HTR-8/SVneo (cell line): ENCODE data around the gene ZNF70.

Source experiments
- DNase-seq: peaks from one replicate; pipeline ENCODE4 v3.0.0; 2011; ENCODE audit warnings: low spot score, mixed read lengths; ENCODE audit not compliant: insufficient read length
- FAIRE-seq: peaks from 2 replicates; lab custom pipeline; 2011; peaks lifted over from hg19 to GRCh38; lab: Jason Lieb, UNC

Gene ZNF70

GRCh38 chr22:23780146-23780748 is 29.3 kb upstream of the ZNF70 start:
- DNase-seq, result no peak

GRCh38 chr22:23779731-23780130 is 28.8 kb upstream of the ZNF70 start:
- no peak for DNase-seq

More at GRCh38 chr22:23780146-23780748, 29.3 kb upstream of the ZNF70 start:
- no peak for FAIRE-seq

GRCh38 chr22:23779083-23779482 is 28.2 kb upstream of the ZNF70 start:
- DNase-seq, result no peak
- no peak for FAIRE-seq

More at GRCh38 chr22:23779731-23780130, 28.8 kb upstream of the ZNF70 start:
- no peak for FAIRE-seq

GRCh38 chr22:23778577-23778900 is 27.6 kb upstream of the ZNF70 start:
- DNase-seq (no peak), FAIRE-seq (no peak)

GRCh38 chr22:23777776-23778576 is 27.1 kb upstream of the ZNF70 start:
- DNase-seq (no peak), FAIRE-seq (no peak)

GRCh38 chr22:23775779-23776375 is 25.0 kb upstream of the ZNF70 start:
- DNase-seq, result no peak
- no peak for FAIRE-seq

GRCh38 chr22:23774922-23775436 is 24.1 kb upstream of the ZNF70 start:
- DNase-seq, result no peak
- FAIRE-seq, result no peak

- no peak for FAIRE-seq
- no peak for DNase-seq
Measured at GRCh38 chr22:23774114-23774921, 23.4 kb upstream of the ZNF70 start.

GRCh38 chr22:23773483-23774113 is 22.7 kb upstream of the ZNF70 start:
- FAIRE-seq, result no peak
- no peak for DNase-seq

- DNase-seq, result no peak
- no peak for FAIRE-seq
Measured at GRCh38 chr22:23772649-23773473, 21.9 kb upstream of the ZNF70 start, which contains the start of gene MMP11. MMP11 (plus strand) TSS chr22:23772849; CDS start chr22:23772871, 22 bp downstream.

- DNase-seq (no peak), FAIRE-seq (no peak)
Measured at GRCh38 chr22:23772315-23772648, 21.4 kb upstream of the ZNF70 start.

GRCh38 chr22:23769321-23769965 is 18.5 kb upstream of the ZNF70 start:
- DNase-seq (no peak), FAIRE-seq (no peak)

GRCh38 chr22:23767673-23768548 is 17.0 kb upstream of the ZNF70 start, which contains the start of gene CHCHD10:
CHCHD10 (minus strand) TSS chr22:23767972; CDS start chr22:23767874, 98 bp downstream.
- DNase-seq (peak; percentile 71), FAIRE-seq (no peak)

- FAIRE-seq, result no peak
- DNase-seq, result no peak
Measured at GRCh38 chr22:23767303-23767672, 16.4 kb upstream of the ZNF70 start.

- no peak for FAIRE-seq
Measured at GRCh38 chr22:23764899-23765881, 14.3 kb upstream of the ZNF70 start.

GRCh38 chr22:23763954-23764353 is 13.0 kb upstream of the ZNF70 start:
- DNase-seq (no peak), FAIRE-seq (no peak)

More at GRCh38 chr22:23764899-23765881, 14.3 kb upstream of the ZNF70 start:
- no peak for DNase-seq
